ENCODE data around the gene CSF2RB.

GRCh38 chr22:36874309-36874696 is 39.1 kb upstream of the CSF2RB start:
- TF ChIP-seq CTCF (IDR thresholded peaks at IDR 0.05) (no peak), POLR2A (IDR thresholded peaks at IDR 0.05) (no peak)
